MM.1S (cell line): ENCODE results near the gene VPS26A.

Source experiments
- DNase-seq: peaks from one replicate; pipeline ENCODE4 v3.0.0-alpha.2; 2015
- H2AFZ ChIP-seq: fragments of 300-600 bp; sonication (generic); 2 replicates; pipeline ENCODE4 v1.6.0; 2016; ENCODE audit warnings: antibody characterized with exemption, low read length
- H3F3A ChIP-seq: fragments of 300-600 bp; sonication (generic); 2 replicates; pipeline ENCODE4 v1.6.1; 2016; ENCODE audit warnings: mild to moderate bottlenecking, antibody characterized with exemption, low read length, moderate library complexity, mixed read lengths; ENCODE audit not compliant: insufficient read depth
- H3K27ac ChIP-seq: fragments of 300-600 bp; sonication (generic); 2 replicates; pipeline ENCODE4 v1.5.1; 2016; ENCODE audit warnings: mild to moderate bottlenecking, low read length
- H3K27me3 ChIP-seq: fragments of 300-600 bp; sonication (generic); replicated peaks from 2 replicates; pipeline ENCODE4 v1.6.0; 2016; ENCODE audit warnings: low read length; ENCODE audit not compliant: insufficient read depth
- H3K36me3 ChIP-seq: fragments of 300-600 bp; sonication (generic); replicated peaks from 2 replicates; pipeline ENCODE4 v1.6.1; 2016; ENCODE audit warnings: mild to moderate bottlenecking, low read length, mixed read lengths; ENCODE audit not compliant: insufficient read depth
- H3K4me1 ChIP-seq: fragments of 300-600 bp; sonication (generic); 2 replicates; pipeline ENCODE4 v1.6.1; 2016; ENCODE audit warnings: low read length, mixed read lengths
- H3K4me2 ChIP-seq: fragments of 300-600 bp; sonication (generic); 2 replicates; pipeline ENCODE4 v1.6.0; 2016; ENCODE audit warnings: low read depth, low read length
- H3K4me3 ChIP-seq: fragments of 300-600 bp; sonication (generic); 2 replicates; pipeline ENCODE4 v1.5.1; 2016; ENCODE audit warnings: low read length, mixed read lengths
- H3K79me2 ChIP-seq: fragments of 300-600 bp; sonication (generic); 2 replicates; pipeline ENCODE4 v1.6.1; 2016; ENCODE audit warnings: mixed run types, low read length, mixed read lengths
- H3K9ac ChIP-seq: fragments of 300-600 bp; sonication (generic); 2 replicates; pipeline ENCODE4 v1.6.1; 2016; ENCODE audit warnings: low read length, mixed read lengths
- H3K9me2 ChIP-seq: fragments of 300-600 bp; sonication (generic); replicated peaks from 2 replicates; pipeline ENCODE4 v1.6.1; 2016; ENCODE audit warnings: mild to moderate bottlenecking, low read length, mixed read lengths; ENCODE audit not compliant: insufficient read depth
- H3K9me3 ChIP-seq: fragments of 300-600 bp; sonication (generic); replicated peaks from 2 replicates; pipeline ENCODE4 v1.6.1; 2016; ENCODE audit warnings: mild to moderate bottlenecking, low read length, mixed read lengths; ENCODE audit not compliant: insufficient read depth
- H4K20me1 ChIP-seq: fragments of 300-600 bp; sonication (generic); 2 replicates; pipeline ENCODE4 v1.6.1; 2016; ENCODE audit warnings: mild to moderate bottlenecking, low read length, moderate library complexity, mixed read lengths; ENCODE audit not compliant: insufficient read depth
- EZH2 ChIP-seq: fragments of 300-600 bp; sonication (generic); optimal IDR thresholded peaks from 2 replicates; pipeline ENCODE3; 2017; ENCODE audit warnings: low read depth, mild to moderate bottlenecking, antibody characterized with exemption, low read length, mixed read lengths
- EZH2phosphoT487 ChIP-seq: fragments of 300-600 bp; sonication (generic); IDR thresholded peaks from 2 replicates; pipeline ENCODE4 v1.6.1; 2018; ENCODE audit warnings: antibody characterized with exemption, low read length
- TF ChIP-seq, protein P1 (sequence below): fragments of 300-600 bp; sonication (generic); IDR thresholded peaks from 2 replicates; pipeline ENCODE4 v1.5.1; 2016; ENCODE audit warnings: antibody characterized with exemption, low read length, mixed read lengths

The VPS26A gene

GRCh38 chr10:69123306-69123746, 652 bp upstream of the VPS26A start:
- Histone ChIP-seq H3K4me3 (peak overlapping the region; percentile 68), H3K27me3 (no peaks in the 10 kb centered on the region), H3K9me3 (no peaks in the 10 kb centered on the region), H3K4me1 (peaks cover 9% of the 10 kb centered on the region), H3K9me2 (no peaks in the 10 kb centered on the region), H4K20me1 (no peaks in the 10 kb centered on the region), H3K9ac (peak overlapping the region; percentile 69), H2AFZ (peak overlapping the region; percentile 92), H3K79me2 (peaks cover 41% of the 10 kb centered on the region), H3K36me3 (no peaks in the 10 kb centered on the region), H3F3A (peaks cover 14% of the 10 kb centered on the region), H3K27ac (peak overlapping the region; percentile 77), H3K4me2 (peak overlapping the region; percentile 76)
- no peak for TF ChIP-seq EZH2
- TF ChIP-seq EZH2phosphoT487 = no peak
- TF ChIP-seq, protein P1, sequence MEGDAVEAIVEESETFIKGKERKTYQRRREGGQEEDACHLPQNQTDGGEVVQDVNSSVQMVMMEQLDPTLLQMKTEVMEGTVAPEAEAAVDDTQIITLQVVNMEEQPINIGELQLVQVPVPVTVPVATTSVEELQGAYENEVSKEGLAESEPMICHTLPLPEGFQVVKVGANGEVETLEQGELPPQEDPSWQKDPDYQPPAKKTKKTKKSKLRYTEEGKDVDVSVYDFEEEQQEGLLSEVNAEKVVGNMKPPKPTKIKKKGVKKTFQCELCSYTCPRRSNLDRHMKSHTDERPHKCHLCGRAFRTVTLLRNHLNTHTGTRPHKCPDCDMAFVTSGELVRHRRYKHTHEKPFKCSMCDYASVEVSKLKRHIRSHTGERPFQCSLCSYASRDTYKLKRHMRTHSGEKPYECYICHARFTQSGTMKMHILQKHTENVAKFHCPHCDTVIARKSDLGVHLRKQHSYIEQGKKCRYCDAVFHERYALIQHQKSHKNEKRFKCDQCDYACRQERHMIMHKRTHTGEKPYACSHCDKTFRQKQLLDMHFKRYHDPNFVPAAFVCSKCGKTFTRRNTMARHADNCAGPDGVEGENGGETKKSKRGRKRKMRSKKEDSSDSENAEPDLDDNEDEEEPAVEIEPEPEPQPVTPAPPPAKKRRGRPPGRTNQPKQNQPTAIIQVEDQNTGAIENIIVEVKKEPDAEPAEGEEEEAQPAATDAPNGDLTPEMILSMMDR = no peak; the same call in none of the 2 replicates
- DNase-seq = no peak

DNA sequence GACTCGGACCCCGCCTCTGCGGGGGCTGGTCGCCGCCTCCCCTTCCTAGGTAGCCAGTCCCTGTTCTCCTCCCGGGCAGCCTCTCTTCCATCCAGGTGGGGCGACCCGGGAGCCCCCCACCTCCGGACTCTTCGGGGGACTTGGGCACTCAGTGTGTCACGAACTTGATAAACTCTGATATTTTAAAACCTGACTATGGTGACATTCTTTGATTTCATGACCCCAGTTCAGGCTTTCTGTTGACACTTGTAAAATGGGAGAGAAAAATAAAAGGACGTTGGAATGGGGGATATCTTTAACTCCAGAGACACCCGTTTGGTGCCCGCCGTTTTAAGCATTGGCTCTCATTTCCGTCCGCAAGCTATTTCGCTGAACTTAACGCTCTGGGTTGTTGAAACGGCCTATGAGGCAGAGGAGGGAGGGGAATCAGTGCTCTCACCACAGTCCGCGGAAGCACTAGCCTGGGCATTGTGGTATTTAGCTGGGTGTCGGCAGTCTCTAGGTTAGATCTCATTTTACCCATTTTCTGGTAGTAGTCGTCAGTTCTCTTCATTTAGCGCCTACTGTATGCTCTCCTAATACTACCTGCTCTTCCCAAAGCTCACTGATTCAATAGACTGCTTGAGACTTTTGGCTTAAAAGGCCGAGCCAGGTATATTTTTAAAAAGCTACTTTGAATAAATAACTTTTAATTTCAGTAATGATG, 738 bp downstream of the VPS26A start:
- Histone ChIP-seq H3K9me2 (no peaks in the 10 kb centered on the region), H3K4me1 (peaks cover 11% of the 10 kb centered on the region), H3K4me2 (peak overlapping the region; percentile 78), H2AFZ (peak overlapping the region; percentile 63), H3K9ac (peak overlapping the region; percentile 69), H3K36me3 (no peaks in the 10 kb centered on the region), H3K79me2 (peaks cover 55% of the 10 kb centered on the region), H3K27ac (peak overlapping the region; percentile 54), H3F3A (peaks cover 14% of the 10 kb centered on the region), H4K20me1 (no peaks in the 10 kb centered on the region), H3K9me3 (no peaks in the 10 kb centered on the region), H3K4me3 (peak overlapping the region; percentile 68), H3K27me3 (no peaks in the 10 kb centered on the region)
- peak; percentile 56 for DNase-seq
- no peak for TF ChIP-seq EZH2
- TF ChIP-seq, protein P1 = no peak
- TF ChIP-seq EZH2phosphoT487 = no peak

DNA sequence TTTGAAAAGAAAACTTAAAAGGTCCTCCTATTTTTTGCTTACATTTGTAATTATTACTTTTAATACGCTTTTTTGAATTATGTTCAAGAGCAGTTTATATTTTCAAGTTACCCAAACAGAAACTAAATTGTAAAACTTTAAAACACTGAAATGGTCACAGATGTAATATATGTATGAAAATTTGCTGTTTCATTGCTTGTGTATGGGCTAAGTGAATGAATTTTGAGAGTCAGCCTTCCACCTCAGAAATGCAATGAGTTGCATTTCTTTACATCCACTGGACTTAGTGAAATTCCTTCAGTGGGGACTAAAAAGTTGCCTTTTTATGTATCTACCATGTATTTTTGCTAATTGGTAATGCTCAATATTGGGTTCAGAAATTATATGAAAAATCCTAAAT, 1.6 kb downstream of the VPS26A start:
- Histone ChIP-seq H4K20me1 (no peaks in the 10 kb centered on the region), H3K27me3 (no peaks in the 10 kb centered on the region), H3K9ac (peak overlapping the region; percentile 69; the same call in 1 of the 2 replicates), H3F3A (peaks cover 14% of the 10 kb centered on the region), H3K9me2 (no peaks in the 10 kb centered on the region), H2AFZ (no peak overlapping the region), H3K4me2 (peak overlapping the region; percentile 78), H3K4me1 (peaks cover 11% of the 10 kb centered on the region), H3K27ac (no peak overlapping the region), H3K79me2 (peaks cover 63% of the 10 kb centered on the region), H3K9me3 (no peaks in the 10 kb centered on the region), H3K4me3 (peak overlapping the region; percentile 68), H3K36me3 (no peaks in the 10 kb centered on the region)
- DNase-seq = no peak
- no peak for TF ChIP-seq EZH2phosphoT487
- TF ChIP-seq, protein P1 = no peak
- TF ChIP-seq EZH2 = no peak
